ENCODE results near the gene UNC5B. TPM values are rescaled to one million over a fixed set of nuclear protein-coding genes. Genes with fewer than 3 reads are reported as not detected.

Gene UNC5B
- polyA plus RNA-seq, 1 donor (not counting 4 experiments of a cell fraction or from before 2014, with no cell fraction given) = 1.1 TPM

DNA sequence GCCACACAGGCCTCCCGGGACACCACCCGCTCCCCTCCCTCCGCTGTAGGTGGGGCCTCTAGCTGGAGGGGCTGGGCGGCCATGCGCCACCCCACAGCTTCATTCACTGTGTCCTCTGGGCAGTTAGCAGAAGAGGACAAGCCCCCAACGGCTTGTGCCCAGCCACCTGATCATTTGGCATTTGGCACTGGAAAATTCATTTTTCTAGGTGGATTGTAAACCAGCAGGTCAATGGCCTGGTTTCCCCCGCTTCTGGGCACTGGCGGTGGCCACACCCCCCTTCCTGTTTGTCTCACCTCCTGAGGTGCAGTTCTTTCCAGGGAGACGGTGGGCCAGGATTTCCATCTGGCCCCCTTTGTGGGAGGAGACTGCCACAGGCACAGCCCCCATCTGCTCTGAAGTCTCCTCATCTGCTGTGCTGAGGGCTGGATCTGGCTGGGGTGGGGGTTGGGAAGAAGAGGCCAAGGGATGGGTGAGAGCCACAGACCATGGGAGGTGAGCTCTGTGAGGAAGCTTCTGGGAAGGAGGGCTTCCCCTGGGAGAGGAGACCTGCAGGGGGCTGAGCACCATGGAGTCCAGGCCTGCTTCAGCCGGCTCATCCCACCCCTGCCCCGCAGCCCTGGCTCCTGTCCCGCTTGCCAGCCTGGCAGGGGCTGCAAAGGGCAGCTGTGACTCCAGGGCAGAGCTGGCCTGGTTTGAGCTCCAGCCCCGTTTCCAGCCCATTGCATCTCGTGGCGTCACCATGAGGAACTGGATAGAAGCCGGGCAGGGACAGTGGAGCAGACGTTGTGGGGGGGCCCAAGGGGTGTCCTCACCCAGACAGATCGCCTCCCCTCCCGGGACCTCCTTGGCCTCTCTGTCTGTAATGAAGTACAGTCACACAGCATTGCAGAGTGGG lies 66.6 kb downstream of the UNC5B start:
- DNase-seq (ENCODE audit: low read depth, low spot score) (no peak), FAIRE-seq (no peak)
- Histone ChIP-seq H2AFZ (ENCODE audit: control insufficient read depth, low read length) (no peak overlapping the region), H3K9me1 (ENCODE audit: control insufficient read depth, extremely low read depth, insufficient read depth, low read length) (no peaks in the 10 kb centered on the region), H3K9ac (ENCODE audit: control insufficient read depth, extremely low read depth, insufficient read depth, low read length) (no peak overlapping the region), H3K4me2 (ENCODE audit: control insufficient read depth, extremely low read depth, insufficient read depth, low read depth, low read length) (no peak overlapping the region), H3K4me1 (ENCODE audit: control insufficient read depth, extremely low read depth, insufficient read depth, low read length) (no peaks in the 10 kb centered on the region), H3K36me3 (ENCODE audit: control insufficient read depth in 2 of 2, extremely low read depth in 1 of 2, insufficient read depth in 2 of 2, low read length in 2 of 2) (no peaks in the 10 kb centered on the region), H4K20me1 (ENCODE audit: control insufficient read depth, extremely low read depth, insufficient read depth, low read length) (no peaks in the 10 kb centered on the region), H3K27ac (ENCODE audit: control insufficient read depth, insufficient read depth, low read length) (no peak overlapping the region), H3K79me2 (ENCODE audit: control insufficient read depth, insufficient read depth, low read length) (no peaks in the 10 kb centered on the region), H3K9me3 (ENCODE audit: control insufficient read depth, low read depth, low read length) (no peaks in the 10 kb centered on the region), H3K27me3 (ENCODE audit: control insufficient read depth, extremely low read depth, insufficient read depth, low read length) (no peaks in the 10 kb centered on the region), H3K4me3 (ENCODE audit: control insufficient read depth in 2 of 3, extremely low read depth in 1 of 3, insufficient read depth in 2 of 3, low read depth in 1 of 3, low read length in 3 of 3) (no peak overlapping the region)
- TF ChIP-seq CTCF (optimal IDR thresholded peaks at IDR 0.05 in 1 of 3, IDR thresholded peaks at IDR 0.05 in 1 of 3, conservative IDR thresholded peaks at IDR 0.05 in 1 of 3; ENCODE audit: extremely low read depth in 1 of 3, insufficient read depth in 2 of 3, low read length in 3 of 3) (no peak), EZH2 (IDR thresholded peaks at IDR 0.05; ENCODE audit: low read length) (no peak)
- dilution Hi-C loops (cut with MboI; ENCODE audit: extremely low pct_ligation_motif_present, low sequenced_read_pairs) = no loop called here

DNA sequence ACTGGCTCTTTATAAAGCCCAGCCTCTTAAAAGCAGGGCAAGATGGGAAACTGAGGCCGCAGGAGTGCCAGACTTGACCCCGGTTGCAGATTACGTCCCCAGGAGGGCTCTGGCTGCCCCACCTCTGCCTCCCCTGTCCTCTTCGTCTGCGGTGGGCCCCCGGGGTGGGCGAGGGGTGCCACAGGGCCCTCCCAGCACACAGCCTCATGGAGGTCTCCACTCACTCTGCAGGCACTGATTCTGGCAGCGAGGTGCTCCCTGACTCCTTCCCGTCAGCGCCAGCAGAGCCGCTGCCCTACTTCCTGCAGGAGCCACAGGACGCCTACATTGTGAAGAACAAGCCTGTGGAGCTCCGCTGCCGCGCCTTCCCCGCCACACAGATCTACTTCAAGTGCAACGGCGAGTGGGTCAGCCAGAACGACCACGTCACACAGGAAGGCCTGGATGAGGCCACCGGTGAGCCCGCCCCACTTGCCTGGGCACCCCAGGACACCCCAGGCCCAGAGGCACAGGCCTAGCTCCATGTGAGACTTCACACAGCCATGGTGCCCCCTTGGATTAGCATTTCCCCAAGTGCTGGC lies 67.3 kb downstream of the UNC5B start:
- no peak overlapping the region for H3K27ac ChIP-seq (ENCODE audit: control insufficient read depth, insufficient read depth, low read length)
- no peaks in the 10 kb centered on the region for H3K9me3 ChIP-seq (ENCODE audit: control insufficient read depth, low read depth, low read length)
- no peak overlapping the region for H3K4me3 ChIP-seq (ENCODE audit: control insufficient read depth in 2 of 3, extremely low read depth in 1 of 3, insufficient read depth in 2 of 3, low read depth in 1 of 3, low read length in 3 of 3)
- DNase-seq (ENCODE audit: low read depth, low spot score) (no peak), FAIRE-seq (no peak)
- TF ChIP-seq CTCF (optimal IDR thresholded peaks at IDR 0.05 in 1 of 3, IDR thresholded peaks at IDR 0.05 in 1 of 3, conservative IDR thresholded peaks at IDR 0.05 in 1 of 3; ENCODE audit: extremely low read depth in 1 of 3, insufficient read depth in 2 of 3, low read length in 3 of 3) (no peak), EZH2 (IDR thresholded peaks at IDR 0.05; ENCODE audit: low read length) (no peak)
- no peaks in the 10 kb centered on the region for H3K36me3 ChIP-seq (ENCODE audit: control insufficient read depth in 2 of 2, extremely low read depth in 1 of 2, insufficient read depth in 2 of 2, low read length in 2 of 2)
- no peaks in the 10 kb centered on the region for H3K27me3 ChIP-seq (ENCODE audit: control insufficient read depth, extremely low read depth, insufficient read depth, low read length)
- H3K79me2 ChIP-seq (ENCODE audit: control insufficient read depth, insufficient read depth, low read length) = no peaks in the 10 kb centered on the region
- dilution Hi-C loops (cut with MboI; ENCODE audit: extremely low pct_ligation_motif_present, low sequenced_read_pairs) = no loop called here
- H3K9ac ChIP-seq (ENCODE audit: control insufficient read depth, extremely low read depth, insufficient read depth, low read length) = no peak overlapping the region
- no peaks in the 10 kb centered on the region for H3K4me1 ChIP-seq (ENCODE audit: control insufficient read depth, extremely low read depth, insufficient read depth, low read length)
- no peaks in the 10 kb centered on the region for H3K9me1 ChIP-seq (ENCODE audit: control insufficient read depth, extremely low read depth, insufficient read depth, low read length)
- no peak overlapping the region for H2AFZ ChIP-seq (ENCODE audit: control insufficient read depth, low read length)
- H4K20me1 ChIP-seq (ENCODE audit: control insufficient read depth, extremely low read depth, insufficient read depth, low read length) = no peaks in the 10 kb centered on the region
- H3K4me2 ChIP-seq (ENCODE audit: control insufficient read depth, extremely low read depth, insufficient read depth, low read depth, low read length) = no peak overlapping the region
